ENCODE results near the gene RNFT2. TPM values are rescaled to one million over a fixed set of nuclear protein-coding genes. Genes with fewer than 3 reads are reported as not detected.

RNFT2 gene
- total RNA-seq, 2 experiments from 2014 or later, result 13.0 to 15.8 TPM

GRCh38 chr12:116835484-116835883 is 97.4 kb downstream of the RNFT2 start:
- Mint-ChIP-seq H3K4me1 (ENCODE audit: low read depth) (no peaks in the 10 kb centered on the region), H3K4me3 (no peak overlapping the region), H3K27me3 (ENCODE audit: low read depth) (no peaks in the 10 kb centered on the region), H3K36me3 (ENCODE audit: low read depth) (peaks cover 15% of the 10 kb centered on the region), H3K9me3 (peaks cover 4% of the 10 kb centered on the region), H3K27ac (no peak overlapping the region)
- DNase-seq, result no peak
- CTCF ChIA-PET, result no interaction called here
- intact Hi-C loops (cut with micrococcal nuclease), result no loop called here

GRCh38 chr12:116837097-116837496 is 99.0 kb downstream of the RNFT2 start:
- peaks cover 15% of the 10 kb centered on the region for H3K36me3 Mint-ChIP-seq (ENCODE audit: low read depth)

DNA sequence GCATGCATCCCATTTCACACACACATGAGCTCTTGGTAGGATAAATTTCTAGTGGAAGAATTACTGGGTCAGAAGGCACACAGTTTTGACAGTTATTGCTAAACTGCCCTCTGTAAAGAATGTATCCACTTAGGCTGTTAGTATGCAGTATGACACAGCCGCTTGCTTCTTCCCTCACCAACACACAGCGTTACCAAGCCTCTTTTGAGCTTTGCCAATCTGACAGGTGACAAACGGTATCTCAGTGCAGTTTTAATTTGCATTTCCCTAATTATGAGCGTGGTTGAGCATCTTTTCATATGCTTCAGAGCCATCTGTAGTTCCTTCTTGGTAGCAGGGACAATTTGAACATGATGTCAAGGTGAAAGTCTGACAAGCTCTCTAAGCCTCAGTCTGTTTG is 100.2 kb downstream of the RNFT2 start:
- intact Hi-C loops (cut with micrococcal nuclease), result no loop called here
- H3K9me3 Mint-ChIP-seq, result peaks cover 4% of the 10 kb centered on the region
- peaks cover 15% of the 10 kb centered on the region for H3K36me3 Mint-ChIP-seq (ENCODE audit: low read depth)
- no peak for DNase-seq
- no peak overlapping the region for H3K4me3 Mint-ChIP-seq
- H3K4me1 Mint-ChIP-seq (ENCODE audit: low read depth), result no peaks in the 10 kb centered on the region
- CTCF ChIA-PET, result interaction anchor here (0.7 kb wide), 1 partner anchor 308 kb away, joined by 5 read pairs; no protein-coding TSS in a partner anchor
- no peak overlapping the region for H3K27ac Mint-ChIP-seq
- no peaks in the 10 kb centered on the region for H3K27me3 Mint-ChIP-seq (ENCODE audit: low read depth)

More at GRCh38 chr12:116837097-116837496, 99.0 kb downstream of the RNFT2 start:
- intact Hi-C loops (cut with micrococcal nuclease), result no loop called here
- Mint-ChIP-seq H3K4me3 (no peak overlapping the region), H3K27ac (no peak overlapping the region), H3K27me3 (ENCODE audit: low read depth) (no peaks in the 10 kb centered on the region), H3K4me1 (ENCODE audit: low read depth) (no peaks in the 10 kb centered on the region), H3K9me3 (peaks cover 4% of the 10 kb centered on the region)
- DNase-seq, result no peak
- CTCF ChIA-PET, result interaction anchor here (0.7 kb wide), 1 partner anchor 53 kb away, joined by 4 read pairs; no protein-coding TSS in a partner anchor

DNA sequence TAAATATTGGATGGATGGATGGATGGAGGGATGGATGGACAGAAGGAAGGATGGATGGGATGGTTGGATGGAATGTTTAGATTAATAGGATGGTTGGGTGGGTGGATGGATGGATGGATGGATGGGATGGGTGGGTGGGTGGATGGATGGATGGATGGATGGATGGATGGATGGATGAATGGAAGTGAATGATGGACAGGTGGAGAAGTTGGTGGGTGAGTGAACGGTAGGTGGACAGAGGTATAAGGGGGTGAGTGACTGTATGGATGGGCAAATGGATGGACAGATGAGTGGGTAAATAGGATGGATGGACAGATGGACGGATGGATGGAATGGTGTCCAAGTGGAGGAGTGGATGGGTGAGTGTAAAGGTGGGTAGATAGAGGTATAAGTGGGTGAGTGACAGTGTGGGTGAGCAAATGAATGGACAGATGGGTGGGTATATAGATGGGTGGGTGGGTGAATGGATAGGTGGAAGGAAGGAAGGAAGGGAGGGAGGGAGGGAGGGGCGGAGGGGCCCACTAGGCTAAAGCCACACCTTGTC is 101.2 kb downstream of the RNFT2 start:
- no peaks in the 10 kb centered on the region for H3K4me1 Mint-ChIP-seq (ENCODE audit: low read depth)
- H3K27ac Mint-ChIP-seq, result no peak overlapping the region
- H3K36me3 Mint-ChIP-seq (ENCODE audit: low read depth), result peaks cover 14% of the 10 kb centered on the region
- H3K4me3 Mint-ChIP-seq, result no peak overlapping the region
- intact Hi-C loops (cut with micrococcal nuclease), result no loop called here
- CTCF ChIA-PET, result no interaction called here
- no peaks in the 10 kb centered on the region for H3K27me3 Mint-ChIP-seq (ENCODE audit: low read depth)
- peaks cover 4% of the 10 kb centered on the region for H3K9me3 Mint-ChIP-seq
- DNase-seq, result no peak

DNA sequence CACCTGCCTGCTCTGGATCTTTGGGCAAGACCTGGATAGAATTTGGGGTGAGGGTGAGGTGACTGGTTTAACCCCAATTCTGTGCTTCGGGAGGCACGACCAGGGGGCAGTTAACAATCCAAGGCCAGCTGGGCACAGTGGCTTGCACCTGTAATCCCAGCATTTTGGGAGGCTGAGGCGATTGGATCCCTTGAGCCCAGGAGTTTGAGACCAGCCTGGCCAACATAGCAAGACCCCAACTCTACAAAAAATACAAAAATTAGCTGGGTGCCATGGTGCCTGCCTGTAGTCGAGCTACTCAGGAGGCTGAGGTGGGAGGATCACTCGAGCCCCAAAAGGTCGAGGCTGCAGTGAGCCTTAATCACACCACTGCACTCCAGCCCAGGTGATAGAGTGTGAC is 105.0 kb downstream of the RNFT2 start:
- Mint-ChIP-seq H3K27ac (no peak overlapping the region), H3K4me1 (ENCODE audit: low read depth) (no peaks in the 10 kb centered on the region), H3K36me3 (ENCODE audit: low read depth) (peaks cover 3% of the 10 kb centered on the region), H3K9me3 (no peaks in the 10 kb centered on the region), H3K4me3 (no peak overlapping the region), H3K27me3 (ENCODE audit: low read depth) (no peaks in the 10 kb centered on the region)
- CTCF ChIA-PET, result no interaction called here
- intact Hi-C loops (cut with micrococcal nuclease), result no loop called here
- no peak for DNase-seq

- Mint-ChIP-seq H3K4me1 (ENCODE audit: low read depth) (no peaks in the 10 kb centered on the region), H3K27me3 (ENCODE audit: low read depth) (no peaks in the 10 kb centered on the region), H3K27ac (no peak overlapping the region), H3K4me3 (no peak overlapping the region), H3K9me3 (no peaks in the 10 kb centered on the region), H3K36me3 (ENCODE audit: low read depth) (peaks cover 12% of the 10 kb centered on the region)
- intact Hi-C loops (cut with micrococcal nuclease), result no loop called here
- CTCF ChIA-PET, result no interaction called here
- no peak for DNase-seq
Observed at GRCh38 chr12:116849216-116849615, 111.1 kb downstream of the RNFT2 start.

- CTCF ChIA-PET, result interaction anchor here (0.6 kb wide), 1 partner anchor 260 kb away, joined by 4 read pairs; no protein-coding TSS in a partner anchor
- DNase-seq, result no peak
- H3K36me3 Mint-ChIP-seq (ENCODE audit: low read depth), result peaks cover 10% of the 10 kb centered on the region
- H3K4me3 Mint-ChIP-seq, result no peak overlapping the region
- H3K9me3 Mint-ChIP-seq, result no peaks in the 10 kb centered on the region
- intact Hi-C loops (cut with micrococcal nuclease), result no loop called here
- no peak overlapping the region for H3K27ac Mint-ChIP-seq
- peaks cover 15% of the 10 kb centered on the region for H3K27me3 Mint-ChIP-seq (ENCODE audit: low read depth)
- H3K4me1 Mint-ChIP-seq (ENCODE audit: low read depth), result no peaks in the 10 kb centered on the region
Observed at GRCh38 chr12:116852303-116852702, 114.2 kb downstream of the RNFT2 start.

- Mint-ChIP-seq H3K36me3 (ENCODE audit: low read depth) (peaks cover 8% of the 10 kb centered on the region), H3K4me3 (no peak overlapping the region), H3K27me3 (ENCODE audit: low read depth) (peaks cover 25% of the 10 kb centered on the region), H3K9me3 (no peaks in the 10 kb centered on the region), H3K27ac (no peak overlapping the region), H3K4me1 (ENCODE audit: low read depth) (no peaks in the 10 kb centered on the region)
- CTCF ChIA-PET, result no interaction called here
- intact Hi-C loops (cut with micrococcal nuclease), result no loop called here
- no peak for DNase-seq
Observed at GRCh38 chr12:116853507-116853906, 115.4 kb downstream of the RNFT2 start.

DNA sequence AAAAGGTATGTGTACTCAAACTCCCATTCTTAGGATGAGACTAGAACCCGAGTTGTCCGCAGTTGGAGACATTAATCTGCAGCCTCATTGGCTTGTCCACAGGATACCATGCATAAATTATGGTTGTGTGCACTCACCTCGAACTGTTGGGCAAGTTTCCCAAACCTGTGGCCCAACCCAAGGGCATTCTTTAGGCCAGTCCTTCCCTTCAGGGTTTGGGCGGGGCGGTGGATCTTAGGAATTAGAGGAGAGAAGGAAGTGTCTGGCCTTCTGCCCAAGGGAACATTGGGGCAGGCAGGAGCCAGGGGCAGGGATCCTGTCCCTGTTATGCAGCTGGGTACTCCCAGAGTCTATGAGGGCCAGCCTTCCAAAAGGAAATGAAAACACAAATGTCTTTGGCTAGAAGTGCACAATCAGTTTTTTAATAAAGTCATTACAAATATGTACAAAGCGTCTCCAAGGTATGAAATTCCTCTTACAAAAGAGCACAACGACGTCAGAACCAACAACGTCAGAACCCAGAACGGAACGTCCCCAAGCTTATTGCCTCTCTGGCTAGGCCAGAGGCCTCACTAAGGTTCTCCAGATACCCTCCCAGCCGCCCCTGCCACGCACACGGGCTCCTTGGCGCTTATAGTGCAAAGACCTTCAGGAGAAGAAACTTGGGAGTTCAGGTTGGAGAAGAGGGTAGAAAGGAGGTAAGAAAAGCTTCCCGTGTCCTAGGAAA is 117.8 kb downstream of the RNFT2 start:
- peaks cover 7% of the 10 kb centered on the region for H3K36me3 Mint-ChIP-seq (ENCODE audit: low read depth)
- no peaks in the 10 kb centered on the region for H3K9me3 Mint-ChIP-seq
- H3K4me1 Mint-ChIP-seq (ENCODE audit: low read depth), result no peaks in the 10 kb centered on the region
- CTCF ChIA-PET, result interaction anchor here (0.6 kb wide), 1 partner anchor 152 kb away, joined by 3 read pairs; no protein-coding TSS in a partner anchor
- no peak overlapping the region for H3K4me3 Mint-ChIP-seq
- intact Hi-C loops (cut with micrococcal nuclease), result no loop called here
- no peak overlapping the region for H3K27ac Mint-ChIP-seq
- no peak for DNase-seq
- peaks cover 25% of the 10 kb centered on the region for H3K27me3 Mint-ChIP-seq (ENCODE audit: low read depth)

DNA sequence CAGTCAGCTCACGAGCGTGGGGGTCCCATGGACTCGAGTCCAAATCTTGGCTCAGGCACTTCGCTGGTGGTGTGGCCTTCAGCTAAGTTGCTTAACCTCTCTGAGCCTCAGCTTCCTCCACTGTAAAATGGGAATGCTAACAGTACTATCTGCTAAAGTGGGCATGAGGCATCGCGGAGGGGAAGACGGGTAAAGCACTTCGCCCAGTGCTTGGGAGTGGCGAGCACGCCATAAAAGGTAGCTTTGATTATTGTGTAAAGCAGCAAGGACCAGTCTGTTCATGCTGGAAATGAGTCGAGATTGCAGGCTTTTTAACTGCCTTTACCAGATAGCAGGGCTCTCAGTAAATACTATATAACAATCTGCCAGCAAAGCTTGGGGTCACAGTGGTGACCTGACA is 118.6 kb downstream of the RNFT2 start:
- Mint-ChIP-seq H3K36me3 (ENCODE audit: low read depth) (peaks cover 7% of the 10 kb centered on the region), H3K27ac (no peak overlapping the region), H3K9me3 (no peaks in the 10 kb centered on the region), H3K4me3 (no peak overlapping the region), H3K4me1 (ENCODE audit: low read depth) (peaks cover 5% of the 10 kb centered on the region), H3K27me3 (ENCODE audit: low read depth) (peaks cover 25% of the 10 kb centered on the region)
- no peak for DNase-seq
- CTCF ChIA-PET, result no interaction called here
- intact Hi-C loops (cut with micrococcal nuclease), result no loop called here

DNA sequence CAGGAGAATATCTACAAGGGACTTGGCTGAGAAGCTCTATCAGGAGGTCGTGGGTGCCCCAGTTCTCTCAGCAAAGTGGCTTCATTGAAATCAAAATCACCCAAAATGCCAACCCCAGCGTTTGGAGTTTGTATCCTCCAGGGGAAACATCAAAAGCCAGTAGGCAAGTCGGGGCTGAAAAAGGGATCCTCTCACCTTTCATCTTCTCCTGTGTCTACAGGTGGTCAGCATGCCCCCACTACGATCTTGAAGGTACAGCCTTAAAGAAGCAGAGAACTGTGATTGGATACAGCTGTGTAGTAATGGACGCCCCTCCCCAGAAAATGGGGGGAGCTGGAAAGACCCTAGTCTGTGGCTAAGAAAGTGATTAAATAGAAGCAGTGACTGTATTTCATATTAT is 121.0 kb downstream of the RNFT2 start:
- no peak for DNase-seq
- Mint-ChIP-seq H3K4me3 (no peak overlapping the region), H3K36me3 (ENCODE audit: low read depth) (no peaks in the 10 kb centered on the region), H3K4me1 (ENCODE audit: low read depth) (peaks cover 6% of the 10 kb centered on the region), H3K27ac (no peak overlapping the region), H3K27me3 (ENCODE audit: low read depth) (peaks cover 32% of the 10 kb centered on the region), H3K9me3 (no peaks in the 10 kb centered on the region)
- intact Hi-C loops (cut with micrococcal nuclease), result no loop called here
- CTCF ChIA-PET, result interaction anchor here (0.9 kb wide), 1 partner anchor 155 kb away, joined by 4 read pairs; no protein-coding TSS in a partner anchor

GRCh38 chr12:116860263-116860662 is 122.1 kb downstream of the RNFT2 start:
- CTCF ChIA-PET, result interaction anchor here (1.2 kb wide), 1 partner anchor 157 kb away, joined by 3 read pairs; no protein-coding TSS in a partner anchor
- peaks cover 27% of the 10 kb centered on the region for H3K27me3 Mint-ChIP-seq (ENCODE audit: low read depth)
- no peaks in the 10 kb centered on the region for H3K9me3 Mint-ChIP-seq
- intact Hi-C loops (cut with micrococcal nuclease), result no loop called here
- no peak overlapping the region for H3K27ac Mint-ChIP-seq
- no peaks in the 10 kb centered on the region for H3K36me3 Mint-ChIP-seq (ENCODE audit: low read depth)
- peaks cover 6% of the 10 kb centered on the region for H3K4me1 Mint-ChIP-seq (ENCODE audit: low read depth)
- DNase-seq, result no peak
- no peak overlapping the region for H3K4me3 Mint-ChIP-seq

DNA sequence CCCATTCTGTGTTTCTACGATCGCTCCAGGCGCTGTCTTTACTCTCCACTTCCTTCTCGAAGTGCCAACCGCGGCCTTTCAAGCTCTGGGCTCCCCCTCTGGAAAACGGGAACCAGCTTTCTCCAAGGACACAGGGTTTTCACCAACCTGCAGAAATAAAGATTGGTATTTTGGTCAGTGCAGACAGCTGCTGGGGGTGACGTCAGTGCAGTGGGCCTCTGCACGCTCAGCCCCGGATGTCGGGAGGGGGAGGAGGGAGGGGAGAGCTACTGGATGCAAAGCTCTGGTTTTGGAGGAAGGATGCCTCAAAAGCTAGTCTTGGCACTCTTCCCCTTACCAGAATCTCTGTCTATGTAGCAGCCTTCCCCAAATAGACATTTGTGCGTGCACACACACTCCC is 123.2 kb downstream of the RNFT2 start:
- intact Hi-C loops (cut with micrococcal nuclease), result no loop called here
- Mint-ChIP-seq H3K4me1 (ENCODE audit: low read depth) (peaks cover 6% of the 10 kb centered on the region), H3K36me3 (ENCODE audit: low read depth) (no peaks in the 10 kb centered on the region), H3K9me3 (no peaks in the 10 kb centered on the region), H3K27ac (no peak overlapping the region), H3K4me3 (no peak overlapping the region), H3K27me3 (ENCODE audit: low read depth) (peaks cover 26% of the 10 kb centered on the region)
- CTCF ChIA-PET, result interaction anchor here (0.8 to 1.2 kb wide), 2 partner anchors 31 to 158 kb away, joined by 3 read pairs; no protein-coding TSS in a partner anchor
- peak; percentile 61 for DNase-seq

Data from activated naive CD4-positive, alpha-beta T cell treated with anti-CD3 and anti-CD28 coated beads for 36 hours (primary cell).